IMR-90 (cell line): ENCODE data around the gene OR2T11. TPM values are rescaled to one million over a fixed set of nuclear protein-coding genes. Genes with fewer than 3 reads are reported as not detected.

ENCODE experiments used
- ATAC-seq: fragments of 200-7000 bp; cut with Tn5 transposase; 2 replicates; pipeline ENCODE4 v1.9.1; 2020; ENCODE audit warnings: low read depth, mild to moderate bottlenecking, moderate library complexity
- BruUV-seq: library from RNA; stranded (reverse); fragments of 400-500 nt; replicated peaks from 2 replicates; lab custom pipeline; 2021; lab: Mats Ljungman, UMichigan
- CTCF ChIA-PET: fragments of 300-600 bp; formaldehyde crosslinking; extraction: SDS; loops from one replicate; lab custom pipeline; 2021; ENCODE audit warnings: antibody characterized with exemption; lab: Yijun Ruan, JAX
- POLR2A ChIA-PET: fragments of 300-600 bp; sonication (Branson Sonifier 250); formaldehyde crosslinking; loops from one replicate; lab custom pipeline; 2022; ENCODE audit warnings: antibody characterized with exemption; ENCODE audit not compliant: unreplicated experiment; lab: Charles Lee
- DNase-seq: peaks from one replicate; pipeline ENCODE4 v3.0.0; 2013
- H2AFZ ChIP-seq: replicated peaks from 2 replicates; pipeline ENCODE3; 2013; ENCODE audit warnings: low read length, mild to moderate bottlenecking; ENCODE audit not compliant: poor library complexity
- H2AK5ac ChIP-seq: 2 replicates; pipeline ENCODE4 v1.6.1; 2013; ENCODE audit warnings: low read depth, low read length, inconsistent platforms
- H2AK9ac ChIP-seq: replicated peaks from 2 replicates; pipeline ENCODE3; 2013; ENCODE audit warnings: mild to moderate bottlenecking, low read depth, low read length, moderate library complexity; ENCODE audit not compliant: poor library complexity
- H2BK120ac ChIP-seq: 2 replicates; pipeline ENCODE4 v1.6.1; 2013; ENCODE audit warnings: low read depth, low read length, inconsistent platforms
- H2BK15ac ChIP-seq: 3 replicates; pipeline ENCODE4 v1.6.1; 2013; ENCODE audit warnings: low read depth, low read length, inconsistent platforms
- H2BK20ac ChIP-seq: 2 replicates; pipeline ENCODE4 v1.6.1; 2013; ENCODE audit warnings: low read depth, mild to moderate bottlenecking, inconsistent platforms, low read length, moderate library complexity
- H2BK5ac ChIP-seq: 2 replicates; pipeline ENCODE4 v1.6.1; 2013; ENCODE audit warnings: mild to moderate bottlenecking, low read depth, low read length, inconsistent platforms; ENCODE audit not compliant: poor library complexity, severe bottlenecking
- H3K14ac ChIP-seq: replicated peaks from 2 replicates; pipeline ENCODE4 v1.6.1; 2013; ENCODE audit warnings: low read depth, low read length, inconsistent platforms
- H3K18ac ChIP-seq: 2 replicates; pipeline ENCODE4 v1.6.1; 2013; ENCODE audit warnings: low read depth, low read length, control low read depth
- H3K23ac ChIP-seq: 2 replicates; pipeline ENCODE4 v1.6.1; 2013; ENCODE audit warnings: low read depth, low read length, inconsistent platforms
- H3K27ac ChIP-seq: 2 replicates; pipeline ENCODE4 v1.5.1; 2013; ENCODE audit warnings: mild to moderate bottlenecking, control low read depth, low read length; ENCODE audit not compliant: insufficient read depth
- H3K27me3 ChIP-seq: 2 replicates; pipeline ENCODE4 v1.6.1; 2013; ENCODE audit warnings: low read length; ENCODE audit not compliant: control insufficient read depth, insufficient read depth
- H3K36me3 ChIP-seq: 2 replicates; pipeline ENCODE4 v1.6.1; 2013; ENCODE audit warnings: low read length, mixed read lengths; ENCODE audit not compliant: control insufficient read depth, insufficient read depth
- H3K4ac ChIP-seq: 2 replicates; pipeline ENCODE4 v1.6.1; 2013; ENCODE audit warnings: low read depth, low read length, inconsistent platforms
- H3K4me1 ChIP-seq: 2 replicates; pipeline ENCODE4 v1.6.1; 2013; ENCODE audit warnings: low read length, mixed read lengths; ENCODE audit not compliant: control insufficient read depth, insufficient read depth
- H3K4me2 ChIP-seq: 2 replicates; pipeline ENCODE4 v1.6.1; 2013; ENCODE audit warnings: low read depth, mild to moderate bottlenecking, control low read depth, low read length, moderate library complexity
- H3K4me3 ChIP-seq: 2 replicates; pipeline ENCODE4 v1.5.1; 2013; ENCODE audit warnings: low read depth, mild to moderate bottlenecking, control low read depth, low read length, moderate library complexity; ENCODE audit not compliant: insufficient read depth
- H3K56ac ChIP-seq: 2 replicates; pipeline ENCODE4 v1.6.1; 2013; ENCODE audit warnings: low read length, inconsistent platforms; ENCODE audit not compliant: insufficient read depth; ENCODE audit errors: extremely low read depth
- H3K79me1 ChIP-seq, 2 experiments: 2 replicates each; pipeline ENCODE4 v1.6.1; 2013; ENCODE audit warnings: low read length in 2 of 2, inconsistent platforms in 1 of 2, low read depth in 1 of 2
- H3K9ac ChIP-seq: 2 replicates; pipeline ENCODE4 v1.6.1; 2013; ENCODE audit warnings: low read depth, low read length, control low read depth
- H3K9me1 ChIP-seq: 2 replicates; pipeline ENCODE4 v1.6.1; 2013; ENCODE audit warnings: low read length, inconsistent platforms; ENCODE audit not compliant: insufficient read depth
- H3K9me3 ChIP-seq: 2 replicates; pipeline ENCODE4 v1.6.1; 2013; ENCODE audit warnings: low read length; ENCODE audit not compliant: control insufficient read depth, insufficient read depth
- H4K20me1 ChIP-seq: 2 replicates; pipeline ENCODE4 v1.6.1; 2013; ENCODE audit warnings: low read length, inconsistent platforms; ENCODE audit not compliant: insufficient read depth
- H4K5ac ChIP-seq: 2 replicates; pipeline ENCODE4 v1.6.1; 2013; ENCODE audit warnings: mild to moderate bottlenecking, low read depth, low read length, control low read depth
- H4K8ac ChIP-seq, 2 experiments: 2 replicates each; pipeline ENCODE4 v1.6.1; 2013; ENCODE audit warnings: low read depth in 2 of 2, low read length in 2 of 2, control low read depth in 1 of 2, inconsistent platforms in 1 of 2
- H4K91ac ChIP-seq: 2 replicates; pipeline ENCODE4 v1.6.1; 2013; ENCODE audit warnings: low read depth, low read length, inconsistent platforms; ENCODE audit not compliant: insufficient read depth
- FOS ChIP-seq: fragments of 150-350 bp; IDR thresholded peaks from 2 replicates; pipeline ENCODE4 v1.6.1; 2016; ENCODE audit warnings: low read depth, low read length
- RAD21 ChIP-seq: IDR thresholded peaks from 2 replicates; pipeline ENCODE4 v1.6.1; 2012; ENCODE audit warnings: low read length, improper control_type of control experiment
- SMC3 ChIP-seq: fragments of 150-350 bp; IDR thresholded peaks from 2 replicates; pipeline ENCODE4 v1.6.1; 2016; ENCODE audit warnings: low read depth, mild to moderate bottlenecking, antibody characterized with exemption, low read length, moderate library complexity
- WGBS, 2 experiments: methylation state at CpG; one replicate each; pipeline versions ENCODE4 v1.1.5 to v1.1.7; 2013; ENCODE audit warnings: missing lambda C conversion rate in 2 of 2; ENCODE audit not compliant: insufficient read length in 1 of 2; ENCODE audit errors: extremely low coverage in 2 of 2; 5-methylcytosine and 5-hydroxymethylcytosine counted together
- dilution Hi-C: fragments of 300-500 bp; cut with HindIII; formaldehyde crosslinking; loops from one replicate; pipeline ENCODE4 v1.14.3; 2018; ENCODE audit warnings: low sequenced_read_pairs; ENCODE audit not compliant: unreplicated experiment
- in situ Hi-C: fragments of 300-500 bp; cut with MboI; formaldehyde crosslinking; loops from 3 replicates; pipeline ENCODE4 v1.14.3; 2019; ENCODE audit warnings: low sequenced_read_pairs, inconsistent platforms, mixed read lengths
- intact Hi-C: fragments of 100-400 bp; cut with micrococcal nuclease; formaldehyde crosslinking; loops from 2 replicates; pipeline ENCODE4 v1.10.0; 2022
- polyA plus RNA-seq, 3 experiments: library from polyadenylated mRNA; depleted of rRNA; stranded (reverse); fragments of >200 nt; gene quantifications; 2 replicates each; pipeline ENCODE4 v1.2.3, GENCODE V29; 2012; ENCODE audit warnings: low replicate concordance in 1 of 3
- total RNA-seq: library from RNA; depleted of rRNA; stranded (reverse); fragments of >200 nt; gene quantifications from 2 replicates; pipeline ENCODE4 v1.2.3, GENCODE V29; 2012
- TF ChIP-seq, protein P1 (sequence below): conservative IDR thresholded peaks from 2 replicates; pipeline ENCODE4 v1.5.1; 2012; ENCODE audit warnings: mild to moderate bottlenecking, low read depth, low read length, improper control_type of control experiment

The OR2T11 gene
- total and polyA plus RNA-seq, 2 of the 4 experiments (the other 2 are of a cell fraction): not detected

DNA sequence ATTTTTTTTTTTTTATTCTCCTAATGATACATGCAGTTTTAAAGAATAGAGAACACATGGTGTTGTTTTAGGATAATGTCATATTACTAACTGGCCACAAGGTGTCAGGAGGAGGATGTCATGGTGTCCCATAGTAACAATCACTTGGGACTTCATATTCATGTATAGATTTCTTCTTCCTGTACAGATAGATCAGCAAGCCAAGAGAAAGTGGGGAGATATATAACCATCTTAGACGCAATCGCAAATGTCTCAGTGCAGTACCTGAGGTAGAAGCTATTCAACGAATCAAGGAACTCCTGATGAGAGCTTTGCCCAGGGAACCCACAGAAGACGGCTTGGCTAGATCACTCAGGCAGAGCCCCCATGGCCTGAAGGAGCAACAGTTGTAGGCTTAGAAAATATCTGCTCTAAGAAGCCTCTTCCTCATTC is 12.3 kb downstream of the OR2T11 start:
- Histone ChIP-seq H3K4me3 (no peak overlapping the region), H3K4me1 (no peaks in the 10 kb centered on the region), H2AK5ac (no peak overlapping the region), H3K36me3 (no peaks in the 10 kb centered on the region), H3K27ac (no peak overlapping the region), H3K4ac (no peak overlapping the region), H4K8ac (no peak overlapping the region), H2BK20ac (no peak overlapping the region), H3K79me1 (no peaks in the 10 kb centered on the region), H4K20me1 (no peaks in the 10 kb centered on the region), H2BK5ac (no peak overlapping the region), H3K9ac (no peak overlapping the region), H2AK9ac (no peak overlapping the region), H3K18ac (no peak overlapping the region), H4K91ac (no peak overlapping the region), H3K9me1 (no peaks in the 10 kb centered on the region), H3K14ac (no peak overlapping the region), H4K5ac (no peak overlapping the region), H3K23ac (no peak overlapping the region), H3K9me3 (no peaks in the 10 kb centered on the region), H3K56ac (no peak overlapping the region), H2BK120ac (no peak overlapping the region), H2AFZ (no peak overlapping the region), H3K27me3 (no peaks in the 10 kb centered on the region), H3K4me2 (no peak overlapping the region), H2BK15ac (no peak overlapping the region)
- TF ChIP-seq, protein P1, sequence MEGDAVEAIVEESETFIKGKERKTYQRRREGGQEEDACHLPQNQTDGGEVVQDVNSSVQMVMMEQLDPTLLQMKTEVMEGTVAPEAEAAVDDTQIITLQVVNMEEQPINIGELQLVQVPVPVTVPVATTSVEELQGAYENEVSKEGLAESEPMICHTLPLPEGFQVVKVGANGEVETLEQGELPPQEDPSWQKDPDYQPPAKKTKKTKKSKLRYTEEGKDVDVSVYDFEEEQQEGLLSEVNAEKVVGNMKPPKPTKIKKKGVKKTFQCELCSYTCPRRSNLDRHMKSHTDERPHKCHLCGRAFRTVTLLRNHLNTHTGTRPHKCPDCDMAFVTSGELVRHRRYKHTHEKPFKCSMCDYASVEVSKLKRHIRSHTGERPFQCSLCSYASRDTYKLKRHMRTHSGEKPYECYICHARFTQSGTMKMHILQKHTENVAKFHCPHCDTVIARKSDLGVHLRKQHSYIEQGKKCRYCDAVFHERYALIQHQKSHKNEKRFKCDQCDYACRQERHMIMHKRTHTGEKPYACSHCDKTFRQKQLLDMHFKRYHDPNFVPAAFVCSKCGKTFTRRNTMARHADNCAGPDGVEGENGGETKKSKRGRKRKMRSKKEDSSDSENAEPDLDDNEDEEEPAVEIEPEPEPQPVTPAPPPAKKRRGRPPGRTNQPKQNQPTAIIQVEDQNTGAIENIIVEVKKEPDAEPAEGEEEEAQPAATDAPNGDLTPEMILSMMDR: 0 out of 2 replicates have a peak, but pooled peaks have one; percentile 14
- peak; percentile 25; the same call in 1 of the 2 replicates for TF ChIP-seq SMC3
- peak; percentile 27; the same call in 1 of the 2 replicates for TF ChIP-seq RAD21
- TF ChIP-seq FOS: no peak
- WGBS, 2 experiments: no CpG with 5 or more reads among the region's 4 CpGs
- intact Hi-C loops (no loop called here), dilution Hi-C loops (no loop called here), in situ Hi-C loops (no loop called here)
- ChIA-PET CTCF (no interaction called here), POLR2A (no interaction called here)
- ATAC-seq (no peak), DNase-seq (peak; percentile 0)
- no TSS peak for BruUV-seq
